22Rv1 (cell line): ENCODE measurements around the gene NOVA1.

Experiments used
- H3K27ac ChIP-seq: fragments of 450-650 bp; 2 replicates; pipeline ENCODE4 v1.5.1; 2017
- CTCF ChIP-seq: fragments of 450-650 bp; IDR thresholded peaks from 2 replicates; pipeline ENCODE4 v1.5.1; 2017; ENCODE audit warnings: mild to moderate bottlenecking
- ZFX ChIP-seq: fragments of 450-650 bp; IDR thresholded peaks from 2 replicates; pipeline ENCODE4 v1.6.1; 2017; ENCODE audit warnings: antibody characterized with exemption, borderline replicate concordance

The NOVA1 gene

GRCh38 chr14:26538176-26538575 is 59.7 kb downstream of the NOVA1 start:
- TF ChIP-seq CTCF (no peak), ZFX (no peak)
- H3K27ac ChIP-seq, result no peak overlapping the region

- H3K27ac ChIP-seq, result no peak overlapping the region
- no peak for TF ChIP-seq CTCF
- TF ChIP-seq ZFX, result no peak
Observed at GRCh38 chr14:26531894-26532293, 65.9 kb downstream of the NOVA1 start.

GRCh38 chr14:26528415-26529182 is 69.2 kb downstream of the NOVA1 start:
- no peak overlapping the region for H3K27ac ChIP-seq
- TF ChIP-seq CTCF, result no peak

GRCh38 chr14:26527095-26527494 is 70.7 kb downstream of the NOVA1 start:
- H3K27ac ChIP-seq, result no peak overlapping the region
- TF ChIP-seq CTCF (no peak), ZFX (no peak)

GRCh38 chr14:26526137-26526536 is 71.7 kb downstream of the NOVA1 start:
- TF ChIP-seq CTCF, result no peak
- TF ChIP-seq ZFX, result no peak
- no peak overlapping the region for H3K27ac ChIP-seq

GRCh38 chr14:26525085-26525484 is 72.7 kb downstream of the NOVA1 start:
- TF ChIP-seq ZFX (no peak), CTCF (no peak)
- H3K27ac ChIP-seq, result no peak overlapping the region

GRCh38 chr14:26522967-26523366 is 74.9 kb downstream of the NOVA1 start:
- TF ChIP-seq CTCF (no peak), ZFX (no peak)
- H3K27ac ChIP-seq, result no peak overlapping the region
